HUES64 (cell line): ENCODE data around the gene SPRY2.
"Not testable (repeated sequence)": the region's sequence is repeated elsewhere in the genome, so short reads cannot be mapped to it uniquely, and the experiment has no call there.

Experiments used
- H3K27ac ChIP-seq: 2 replicates; pipeline ENCODE4 v1.7.0; 2013; ENCODE audit warnings: low read depth, low read length, inconsistent platforms
- H3K27me3 ChIP-seq: 2 replicates; pipeline ENCODE4 v1.6.1; 2013; ENCODE audit warnings: mild to moderate bottlenecking, low read length; ENCODE audit not compliant: insufficient read depth
- H3K36me3 ChIP-seq: 2 replicates; pipeline ENCODE4 v1.6.1; 2013; ENCODE audit warnings: mild to moderate bottlenecking, low read length; ENCODE audit not compliant: insufficient read depth
- H3K4me1 ChIP-seq: 2 replicates; pipeline ENCODE4 v1.6.1; 2013; ENCODE audit warnings: mild to moderate bottlenecking, low read length, moderate library complexity; ENCODE audit not compliant: insufficient read depth
- H3K4me3 ChIP-seq: 2 replicates; pipeline ENCODE4 v1.5.1; 2013; ENCODE audit warnings: mild to moderate bottlenecking, low read length, moderate library complexity
- H3K9ac ChIP-seq: 2 replicates; pipeline ENCODE4 v1.6.1; 2013; ENCODE audit warnings: mild to moderate bottlenecking, low read depth, low read length
- H3K9me3 ChIP-seq: 2 replicates; pipeline ENCODE4 v1.6.1; 2013; ENCODE audit warnings: low read depth, low read length; ENCODE audit not compliant: insufficient read depth
- WGBS: fragments of 150-250, 120-280 bp; methylation state at CpG from one replicate; pipeline ENCODE4 v1.1.7; 2013; ENCODE audit warnings: missing lambda C conversion rate; 5-methylcytosine and 5-hydroxymethylcytosine counted together

Gene SPRY2

GRCh38 chr13:80348314-80348713 is 7.4 kb upstream of the SPRY2 start:
- H3K9me3 ChIP-seq, result no peaks in the 10 kb centered on the region
- H3K9ac ChIP-seq, result no peak overlapping the region
- H3K27ac ChIP-seq, result no peak overlapping the region
- no peak overlapping the region for H3K4me3 ChIP-seq
- peaks cover 22% of the 10 kb centered on the region for H3K4me1 ChIP-seq
- H3K36me3 ChIP-seq, result no peaks in the 10 kb centered on the region
- H3K27me3 ChIP-seq, result peaks cover 8% of the 10 kb centered on the region

GRCh38 chr13:80345771-80346510 is 5.0 kb upstream of the SPRY2 start:
- Histone ChIP-seq H3K36me3 (no peaks in the 10 kb centered on the region), H3K4me1 (peaks cover 26% of the 10 kb centered on the region), H3K9me3 (no peaks in the 10 kb centered on the region), H3K27ac (no peak overlapping the region), H3K4me3 (no peak overlapping the region), H3K27me3 (peaks cover 9% of the 10 kb centered on the region), H3K9ac (no peak overlapping the region)
- 96% methylated on average over 8 of the region's 8 CpGs for WGBS

- 97% methylated on average over 11 of the region's 11 CpGs for WGBS
- H3K27ac ChIP-seq, H3K36me3 ChIP-seq, H3K4me3 ChIP-seq, H3K27me3 ChIP-seq, H3K9me3 ChIP-seq, H3K9ac ChIP-seq: not testable (repeated sequence)
- peaks cover 26% of the 10 kb centered on the region for H3K4me1 ChIP-seq
Measured at GRCh38 chr13:80344032-80344431, 3.1 kb upstream of the SPRY2 start.

GRCh38 chr13:80342471-80343371 is 1.8 kb upstream of the SPRY2 start:
- H3K4me1 ChIP-seq, result peaks cover 26% of the 10 kb centered on the region
- peak overlapping the region; percentile 100 for H3K27ac ChIP-seq
- no peaks in the 10 kb centered on the region for H3K9me3 ChIP-seq
- peak overlapping the region; percentile 99 for H3K4me3 ChIP-seq
- peaks cover 9% of the 10 kb centered on the region for H3K27me3 ChIP-seq
- H3K36me3 ChIP-seq, result peaks cover 10% of the 10 kb centered on the region
- peak overlapping the region; percentile 99 for H3K9ac ChIP-seq
- WGBS, result 10% methylated on average over 61 of the region's 61 CpGs

GRCh38 chr13:80341756-80342370 is 937 bp upstream of the SPRY2 start:
- Histone ChIP-seq H3K27ac (peak overlapping the region; percentile 100), H3K9ac (peak overlapping the region; percentile 99), H3K27me3 (peaks cover 9% of the 10 kb centered on the region), H3K4me1 (peaks cover 33% of the 10 kb centered on the region), H3K36me3 (peaks cover 18% of the 10 kb centered on the region), H3K9me3 (no peaks in the 10 kb centered on the region), H3K4me3 (peak overlapping the region; percentile 99)
- WGBS, result under 1% methylated on average over 7 of the region's 16 CpGs

- peak overlapping the region; percentile 99 for H3K9ac ChIP-seq
- no peaks in the 10 kb centered on the region for H3K9me3 ChIP-seq
- peaks cover 9% of the 10 kb centered on the region for H3K27me3 ChIP-seq
- H3K4me1 ChIP-seq, result peaks cover 41% of the 10 kb centered on the region
- WGBS, result under 1% methylated on average over 44 of the region's 45 CpGs
- peak overlapping the region; percentile 99 for H3K4me3 ChIP-seq
- peaks cover 30% of the 10 kb centered on the region for H3K36me3 ChIP-seq
- peak overlapping the region; percentile 100 for H3K27ac ChIP-seq
Measured at GRCh38 chr13:80340651-80341100, 250 bp downstream of the SPRY2 start.

- peak overlapping the region; percentile 100 for H3K27ac ChIP-seq
- peaks cover 41% of the 10 kb centered on the region for H3K4me1 ChIP-seq
- peak overlapping the region; percentile 99 for H3K4me3 ChIP-seq
- peaks cover 36% of the 10 kb centered on the region for H3K36me3 ChIP-seq
- under 1% methylated on average over 59 of the region's 59 CpGs for WGBS
- H3K9ac ChIP-seq, result peak overlapping the region; percentile 99
- H3K27me3 ChIP-seq, result peaks cover 9% of the 10 kb centered on the region
- no peaks in the 10 kb centered on the region for H3K9me3 ChIP-seq
Measured at GRCh38 chr13:80339912-80340650, 845 bp downstream of the SPRY2 start.

GRCh38 chr13:80339563-80339911 is 1.4 kb downstream of the SPRY2 start:
- H3K4me1 ChIP-seq, result peaks cover 42% of the 10 kb centered on the region
- WGBS, result 0% methylated on average over 5 of the region's 8 CpGs
- H3K9ac ChIP-seq, result peak overlapping the region; percentile 99
- peaks cover 9% of the 10 kb centered on the region for H3K27me3 ChIP-seq
- no peaks in the 10 kb centered on the region for H3K9me3 ChIP-seq
- peak overlapping the region; percentile 99 for H3K4me3 ChIP-seq
- peaks cover 42% of the 10 kb centered on the region for H3K36me3 ChIP-seq
- peak overlapping the region; percentile 100 for H3K27ac ChIP-seq

GRCh38 chr13:80338781-80339562 is 2.0 kb downstream of the SPRY2 start:
- H3K4me3 ChIP-seq, result peak overlapping the region; percentile 99
- H3K27ac ChIP-seq, result peak overlapping the region; percentile 64
- peaks cover 39% of the 10 kb centered on the region for H3K4me1 ChIP-seq
- peaks cover 46% of the 10 kb centered on the region for H3K36me3 ChIP-seq
- no peaks in the 10 kb centered on the region for H3K9me3 ChIP-seq
- H3K9ac ChIP-seq, result peak overlapping the region; percentile 99
- peaks cover 8% of the 10 kb centered on the region for H3K27me3 ChIP-seq
- under 1% methylated on average over 40 of the region's 40 CpGs for WGBS
